ENCODE data around the gene TMPRSS11E.
"Not testable (repeated sequence)": the region's sequence is repeated elsewhere in the genome, so short reads cannot be mapped to it uniquely, and the experiment has no call there.

The TMPRSS11E gene

GRCh38 chr4:68447201-68447600 lies at the start of gene TMPRSS11E:
Gene TMPRSS11E, plus strand, starts transcription at chr4:68447463. Its CDS starts 50 bp downstream, at chr4:68447513.
- DNase-seq = no peak

DNA sequence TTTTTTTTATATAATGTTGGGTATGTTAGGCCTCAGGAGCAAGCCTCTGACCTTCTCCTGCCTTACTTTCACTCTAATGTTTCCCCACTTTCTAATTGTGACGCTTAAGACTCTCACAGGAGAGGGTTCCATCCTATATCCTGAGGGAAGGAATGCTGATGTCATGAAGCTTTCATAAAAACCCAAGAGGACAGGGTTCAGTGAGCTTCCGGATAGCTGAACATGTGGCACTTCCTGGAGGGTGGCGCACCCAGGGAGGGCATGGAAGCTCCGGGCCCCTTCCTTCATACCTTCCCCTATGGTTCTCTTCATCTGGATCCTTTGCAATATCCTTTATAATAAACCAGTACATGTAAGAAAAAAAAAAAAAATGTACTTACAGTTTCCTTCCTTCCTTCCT lies 48.0 kb upstream of the TMPRSS11E start:
- DNase-seq = no peak

- no peak for DNase-seq
These were observed 46.0 kb upstream of the TMPRSS11E start for GRCh38 chr4:68401231-68401630.

DNA sequence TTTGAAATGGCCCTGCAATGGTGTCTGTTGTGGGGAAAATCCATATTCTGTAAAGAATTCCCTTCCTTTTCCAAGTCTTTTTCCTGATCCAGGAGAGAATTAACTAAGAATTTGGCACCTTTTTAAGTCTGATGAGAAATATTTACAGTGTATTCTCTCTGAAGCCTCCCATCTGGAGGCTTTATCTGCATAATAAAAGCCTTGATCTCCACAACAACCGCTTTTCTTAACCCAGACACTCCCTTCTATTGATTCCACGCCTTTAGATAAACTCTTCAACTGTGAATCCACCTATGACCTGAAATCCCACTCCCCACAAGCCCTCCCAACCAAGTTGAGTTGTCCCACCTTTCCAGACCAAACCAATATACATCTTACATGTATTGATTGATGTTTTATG lies 43.1 kb upstream of the TMPRSS11E start:
- no peak for DNase-seq

- not testable (repeated sequence) for DNase-seq
These were observed 41.4 kb upstream of the TMPRSS11E start for GRCh38 chr4:68405718-68406478.

DNA sequence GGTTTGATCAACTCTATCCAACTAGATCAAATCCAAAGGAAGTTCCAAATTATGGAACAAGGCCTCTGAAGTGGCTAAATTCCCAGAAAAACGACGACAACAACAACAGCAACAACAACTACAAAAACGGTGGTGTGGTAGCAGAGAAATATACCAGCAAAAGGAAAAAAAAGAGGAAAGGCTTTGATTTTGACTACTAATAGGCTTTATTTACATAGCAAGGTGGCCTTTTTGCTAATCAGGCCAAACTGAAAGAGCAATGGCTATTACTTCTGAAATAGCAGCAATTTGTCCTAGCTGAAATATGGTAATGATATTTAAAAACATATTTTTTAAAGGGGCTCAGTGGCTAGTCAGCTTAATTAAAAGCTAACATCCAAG lies 40.8 kb upstream of the TMPRSS11E start:
- no peak for DNase-seq

DNA sequence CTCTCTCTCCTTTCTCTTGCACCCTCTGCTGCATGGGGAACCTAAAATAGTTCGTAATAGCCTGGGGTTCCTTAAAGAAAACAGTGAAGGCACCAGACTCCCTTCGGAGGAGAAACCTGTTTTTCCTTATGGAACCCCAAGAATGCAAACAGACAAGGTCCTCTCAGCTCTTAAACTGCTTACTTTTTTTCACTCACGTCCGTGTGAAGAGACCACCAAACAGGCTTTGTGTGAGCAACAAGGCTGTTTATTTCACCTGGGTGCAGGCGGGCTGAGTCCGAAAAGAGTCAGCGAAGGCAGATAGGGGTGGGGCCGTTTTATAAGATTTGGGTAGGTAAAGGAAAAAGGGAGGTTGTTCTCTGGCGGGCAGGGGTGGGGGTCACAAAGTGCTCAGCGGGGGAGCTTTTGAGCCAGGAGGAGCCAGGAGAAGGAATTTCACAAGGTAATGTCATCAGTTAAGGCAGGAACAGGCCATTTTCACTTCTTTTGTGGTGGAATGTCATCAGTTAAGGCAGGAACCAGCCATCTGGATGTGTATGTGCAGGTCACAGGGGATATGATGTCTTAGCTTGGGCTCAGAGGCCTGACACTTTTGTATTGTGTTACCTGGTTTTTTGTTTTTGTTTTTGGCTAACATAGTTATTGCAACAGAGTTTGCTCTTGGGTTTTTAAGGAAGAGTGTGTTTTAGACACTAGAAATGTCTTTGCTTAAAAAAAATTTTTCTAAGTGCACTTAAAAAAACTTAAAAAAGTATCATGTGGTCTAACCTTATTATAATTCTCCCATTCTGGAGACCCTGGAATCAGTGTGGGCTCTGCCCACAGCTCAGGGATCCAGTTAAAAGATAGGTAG lies 40.0 kb upstream of the TMPRSS11E start:
- not testable (repeated sequence) for DNase-seq

DNA sequence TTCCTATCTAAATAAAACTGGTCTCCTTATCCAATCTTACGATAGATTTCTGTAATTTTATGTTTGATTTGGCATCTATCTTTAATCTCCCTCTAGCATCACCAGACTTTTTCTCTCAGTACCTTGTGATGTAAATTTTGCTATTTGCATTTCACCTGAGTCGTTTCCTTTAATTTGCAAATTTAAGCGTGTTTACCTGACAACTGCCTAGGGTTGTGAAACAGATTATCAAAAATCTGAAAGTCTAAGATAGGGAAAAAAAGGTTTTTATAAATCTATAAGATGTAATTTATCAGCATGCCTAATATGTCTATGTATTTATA lies 39.4 kb upstream of the TMPRSS11E start:
- DNase-seq = no peak

DNA sequence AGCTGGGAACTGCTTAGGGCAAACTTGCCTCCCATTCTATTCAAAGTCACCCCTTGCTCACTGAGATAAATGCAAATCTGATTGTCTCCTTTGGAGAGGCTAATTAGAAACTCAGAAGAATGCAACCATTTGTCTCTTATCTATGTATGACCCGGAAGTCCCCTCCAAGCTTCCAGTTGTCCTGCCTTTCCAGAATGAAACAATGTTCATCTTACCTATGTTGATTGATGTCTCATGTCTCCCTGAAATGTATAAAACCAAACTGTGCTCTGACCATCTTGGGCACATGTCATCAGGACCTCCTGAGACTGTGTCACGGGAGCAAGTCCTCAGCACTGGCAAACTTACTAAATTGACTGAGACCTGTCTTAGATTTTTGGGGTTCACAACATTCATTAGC lies 37.1 kb upstream of the TMPRSS11E start:
- DNase-seq = no peak

DNA sequence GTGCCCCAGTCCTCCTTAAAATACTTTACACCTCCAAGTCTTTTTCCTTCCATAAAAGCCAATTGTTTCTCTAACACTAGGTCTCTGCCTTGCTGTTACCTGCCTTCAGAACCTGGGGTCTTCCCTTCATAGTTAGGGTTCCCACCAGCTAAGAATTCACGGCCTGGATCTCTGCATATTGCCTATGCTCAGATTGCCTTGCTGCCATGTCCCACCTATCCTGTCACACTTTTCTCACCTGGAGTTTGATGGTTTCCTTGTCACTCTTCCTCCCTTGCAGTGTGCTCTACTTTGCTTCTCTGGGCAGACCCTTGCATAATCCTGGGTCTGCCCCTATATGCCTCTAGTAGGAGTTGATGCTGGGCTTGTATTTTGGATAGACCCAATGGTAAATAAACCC lies 36.6 kb upstream of the TMPRSS11E start:
- DNase-seq = no peak

DNA sequence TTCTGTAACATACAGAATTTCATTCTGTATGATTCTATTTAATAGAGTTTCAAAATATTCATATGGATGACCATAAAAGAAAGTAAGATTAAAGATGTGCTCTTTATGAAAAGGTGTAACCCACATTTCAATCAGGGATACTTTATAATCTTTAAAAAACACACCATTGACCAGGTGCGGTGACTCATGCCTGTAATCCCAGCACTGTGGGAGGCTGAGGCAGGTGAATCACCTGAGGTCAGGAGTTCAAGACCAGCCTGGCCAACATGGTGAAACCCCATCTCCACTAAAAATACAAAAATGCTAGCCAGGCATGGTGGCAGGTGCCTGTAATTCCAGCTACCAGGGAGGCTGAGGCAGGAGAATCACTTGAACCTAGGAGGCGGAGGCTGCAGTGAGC lies 35.2 kb upstream of the TMPRSS11E start:
- DNase-seq = not testable (repeated sequence)

- DNase-seq = no peak
These were observed 30.7 kb upstream of the TMPRSS11E start for GRCh38 chr4:68416591-68416990.

DNA sequence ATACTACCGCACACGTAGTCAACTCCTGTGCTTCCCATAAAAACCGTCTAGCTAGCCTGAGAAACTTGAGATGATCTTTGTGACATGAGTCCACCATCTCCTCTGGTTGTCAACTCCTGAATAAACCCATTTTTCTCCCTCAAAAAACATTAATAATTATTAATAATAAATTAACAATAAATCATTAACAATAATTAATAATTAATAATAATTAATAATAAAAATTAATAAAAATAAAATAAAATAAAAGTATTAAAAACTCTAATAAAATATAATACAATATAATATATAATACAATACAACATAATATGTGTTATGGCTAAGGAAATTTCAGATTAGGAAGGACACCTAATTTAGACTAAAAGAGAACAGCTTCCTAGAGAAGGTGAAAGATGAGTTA lies 20.7 kb upstream of the TMPRSS11E start:
- no peak for DNase-seq

DNA sequence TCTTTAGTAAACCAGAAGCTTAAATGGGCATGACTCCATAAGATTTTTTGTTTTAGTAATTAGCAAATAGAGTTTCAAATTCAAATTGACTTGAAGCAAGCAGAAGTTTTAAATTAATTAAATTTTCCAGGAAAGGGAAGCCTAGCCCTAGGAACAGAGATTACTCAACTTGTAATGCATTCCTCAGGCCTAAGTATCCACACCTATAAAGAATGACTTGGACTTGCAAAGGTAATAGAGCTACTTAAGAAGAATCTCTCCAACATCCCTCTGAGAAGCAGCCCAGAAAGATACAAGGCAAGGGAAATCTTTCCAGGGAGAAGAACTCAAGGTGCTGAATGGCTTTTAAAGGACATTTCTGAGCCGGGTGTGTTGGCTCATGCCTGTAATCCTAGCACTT lies 16.9 kb upstream of the TMPRSS11E start:
- no peak for DNase-seq

DNA sequence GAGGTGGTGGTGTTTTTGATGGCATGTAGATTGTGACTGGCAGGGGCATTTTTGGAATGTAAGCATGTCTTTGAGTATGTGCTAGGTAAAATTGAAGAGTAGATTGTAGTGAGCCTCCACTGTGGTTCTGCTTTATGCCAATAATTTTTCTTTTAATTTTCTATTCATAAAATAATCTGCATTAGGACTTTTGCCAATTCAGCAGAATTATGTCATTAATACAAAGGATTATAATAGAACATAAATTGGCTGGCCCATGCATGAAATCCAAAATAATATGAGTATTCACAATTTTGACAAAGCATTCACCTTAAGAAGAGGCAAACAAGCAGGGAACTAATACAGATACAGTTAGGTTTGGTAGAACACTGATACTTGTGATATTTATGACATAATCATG lies 14.9 kb upstream of the TMPRSS11E start:
- no peak for DNase-seq

DNA sequence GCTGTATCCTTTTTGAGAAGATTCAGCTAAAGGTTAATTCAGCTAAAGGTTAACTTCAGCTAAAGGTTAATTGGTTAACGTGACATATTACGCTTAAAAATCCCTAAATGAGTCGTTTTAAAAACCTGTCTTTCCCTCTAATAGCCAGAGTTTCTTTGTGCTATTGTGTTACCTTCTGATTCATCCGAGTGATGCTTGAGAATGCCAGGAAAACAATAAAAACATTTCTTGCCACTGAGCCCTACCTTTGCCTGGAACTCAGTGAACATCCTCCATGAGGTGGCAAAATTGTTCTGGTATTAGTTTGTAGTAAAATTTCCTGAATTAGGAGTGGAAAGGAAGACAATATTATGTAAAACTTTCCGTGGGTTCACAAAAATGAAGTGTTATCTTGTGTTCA lies 13.7 kb upstream of the TMPRSS11E start:
- DNase-seq = no peak

- DNase-seq = no peak
These were observed 13.0 kb upstream of the TMPRSS11E start for GRCh38 chr4:68434277-68434676.

- DNase-seq = no peak
These were observed 12.4 kb upstream of the TMPRSS11E start for GRCh38 chr4:68434836-68435235.

DNA sequence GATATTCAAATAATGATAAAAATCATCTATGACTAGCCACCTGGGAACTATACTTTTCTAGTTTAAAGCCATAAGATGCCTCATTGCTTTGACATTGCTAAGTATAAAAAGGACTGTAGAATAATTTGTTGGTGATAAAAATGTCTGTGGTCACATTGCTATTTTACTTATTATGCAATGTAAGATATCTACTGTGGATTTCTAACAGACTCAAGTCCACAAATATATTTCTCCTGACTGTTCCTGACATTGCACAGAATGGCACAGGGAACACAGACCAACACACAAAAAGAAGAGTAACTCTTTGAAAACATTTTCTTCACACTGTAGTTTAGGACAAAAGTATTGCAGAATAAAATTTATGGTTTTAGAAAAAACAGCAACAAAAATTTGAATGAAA lies 2.2 kb upstream of the TMPRSS11E start:
- no peak for DNase-seq

DNA sequence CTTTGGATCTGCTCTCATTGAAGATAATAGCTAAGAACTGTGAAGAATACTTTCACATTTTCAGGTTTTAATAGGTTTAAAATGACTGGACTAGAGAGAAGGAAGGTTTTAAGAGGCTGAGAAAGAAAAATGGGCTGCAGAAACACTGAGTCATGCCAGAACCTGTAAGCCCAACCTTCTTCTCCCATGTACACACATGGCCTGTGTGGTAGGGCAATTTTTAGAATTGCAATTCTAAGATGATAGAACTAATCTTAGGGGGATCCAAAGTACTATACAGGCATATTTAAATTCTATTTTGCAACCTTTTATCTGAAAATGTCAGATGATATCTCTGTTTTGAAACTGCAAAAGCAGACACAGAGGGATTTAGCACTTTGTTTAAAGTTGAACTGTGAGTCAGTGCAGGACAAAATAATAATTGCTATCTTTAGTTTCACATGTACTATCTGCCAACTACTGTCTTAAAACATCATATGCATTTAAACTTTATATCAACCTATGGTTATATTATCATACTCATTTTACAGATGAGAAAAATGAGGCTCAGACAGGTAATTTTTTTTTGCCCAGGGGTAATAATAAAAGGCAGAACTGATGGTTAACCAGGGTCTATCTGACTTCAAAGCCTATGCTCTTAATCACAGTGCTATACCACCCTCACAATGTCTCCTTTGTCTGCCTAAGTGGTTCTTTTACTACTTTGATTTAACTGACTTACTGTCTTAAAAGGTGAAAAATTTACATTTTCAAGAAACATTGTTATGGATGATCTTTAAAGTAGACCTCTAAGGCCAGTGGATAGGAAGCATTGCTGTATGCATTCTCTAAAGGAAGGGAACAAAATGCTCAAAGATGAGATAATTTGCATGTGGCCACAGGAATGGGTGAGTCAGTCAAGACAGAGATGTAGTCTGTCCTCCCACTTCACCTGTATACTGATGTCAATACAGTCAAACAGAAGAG lies 4.3 kb downstream of the TMPRSS11E start:
- no peak for DNase-seq

- DNase-seq = no peak
These were observed 12.8 kb downstream of the TMPRSS11E start for GRCh38 chr4:68460085-68460484.

DNA sequence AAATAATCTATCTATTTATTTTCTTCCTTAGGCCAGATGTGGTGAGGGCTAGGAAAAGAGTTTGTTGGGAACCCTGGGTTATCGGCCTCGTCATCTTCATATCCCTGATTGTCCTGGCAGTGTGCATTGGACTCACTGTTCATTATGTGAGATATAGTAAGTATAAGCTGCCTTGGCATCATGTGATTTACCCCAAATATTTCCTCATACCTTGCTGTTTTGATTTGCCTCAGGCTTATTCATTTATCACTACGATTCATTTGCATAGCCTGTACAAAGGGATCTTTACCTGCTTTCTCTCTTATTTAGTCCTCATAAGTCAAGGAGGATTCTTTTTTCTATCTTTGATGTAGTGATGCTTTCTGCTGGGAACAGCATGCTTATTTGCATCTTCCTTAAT lies 14.5 kb downstream of the TMPRSS11E start:
- no peak for DNase-seq

DNA sequence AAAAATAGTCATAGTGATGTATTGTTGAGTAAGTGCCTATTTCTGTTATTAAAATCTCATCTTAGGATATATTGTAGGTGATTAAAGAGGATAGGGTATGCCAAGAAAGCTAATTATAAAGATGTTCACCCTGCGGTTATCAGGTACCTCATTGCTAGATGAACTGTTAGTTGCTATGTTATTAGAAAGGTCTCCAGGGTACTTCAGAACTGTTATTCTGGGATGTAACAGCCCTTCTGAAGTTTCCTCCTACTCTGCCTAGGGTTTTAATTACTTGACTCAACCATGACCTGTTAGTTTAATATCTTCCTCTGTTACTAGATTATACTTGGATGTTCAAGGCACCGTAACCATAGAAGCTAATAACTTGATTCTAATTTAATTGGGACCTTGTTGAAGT lies 15.4 kb downstream of the TMPRSS11E start:
- no peak for DNase-seq

Measured in Kasumi-1 (cell line).